ENCODE results near the gene RPL39L.
"Not testable (repeated sequence)": the region's sequence is repeated elsewhere in the genome, so short reads cannot be mapped to it uniquely, and the experiment has no call there.

Gene RPL39L

DNA sequence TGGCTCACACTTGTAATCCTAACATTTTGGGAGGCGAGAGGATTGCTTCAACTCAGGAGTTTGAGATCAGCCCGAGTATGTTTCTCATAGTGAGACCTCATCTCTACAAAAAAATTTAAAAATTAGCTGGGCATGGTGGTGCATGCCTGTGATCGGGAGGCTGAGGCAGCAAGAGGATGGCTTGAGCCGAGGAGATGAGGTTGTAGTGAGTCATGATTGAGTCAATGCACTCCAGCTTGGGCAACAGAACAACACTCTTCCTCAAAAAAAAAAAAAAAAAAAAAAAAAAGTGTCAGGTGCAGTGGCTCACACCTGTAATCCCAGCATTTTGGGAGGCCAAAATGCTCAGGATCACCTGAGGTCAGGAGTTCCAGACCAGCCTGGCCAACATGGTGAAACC lies 2.4 kb downstream of the RPL39L start:
- DNase-seq: peak; percentile 59

- no peak for DNase-seq
Observed at GRCh38 chr3:187136337-187136736, 3.0 kb downstream of the RPL39L start.

- DNase-seq: not testable (repeated sequence)
Observed at GRCh38 chr3:187135172-187135690, 4.1 kb downstream of the RPL39L start.

DNA sequence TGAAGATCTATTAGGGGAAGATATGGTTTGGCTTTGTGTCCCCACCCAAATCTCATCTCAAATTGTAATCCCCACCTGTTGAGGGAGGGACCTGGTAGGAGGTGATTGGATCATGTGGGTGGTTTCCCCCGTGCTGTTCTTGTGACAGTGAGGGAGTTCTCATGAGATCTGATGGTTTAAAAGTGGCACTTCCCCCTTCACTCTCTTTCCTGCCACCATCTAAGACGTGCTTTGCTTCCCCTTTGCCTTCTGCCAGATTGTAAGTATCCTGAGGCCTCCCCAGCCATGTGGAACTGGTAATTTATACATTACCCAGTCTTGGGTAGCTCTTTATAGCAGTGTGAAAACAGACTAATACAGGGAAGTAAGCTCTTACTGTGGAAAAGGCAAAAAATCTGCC lies 6.1 kb downstream of the RPL39L start:
- DNase-seq: not testable (repeated sequence)

GRCh38 chr3:187132666-187133065 lies 6.6 kb downstream of the RPL39L start:
- no peak for DNase-seq

DNA sequence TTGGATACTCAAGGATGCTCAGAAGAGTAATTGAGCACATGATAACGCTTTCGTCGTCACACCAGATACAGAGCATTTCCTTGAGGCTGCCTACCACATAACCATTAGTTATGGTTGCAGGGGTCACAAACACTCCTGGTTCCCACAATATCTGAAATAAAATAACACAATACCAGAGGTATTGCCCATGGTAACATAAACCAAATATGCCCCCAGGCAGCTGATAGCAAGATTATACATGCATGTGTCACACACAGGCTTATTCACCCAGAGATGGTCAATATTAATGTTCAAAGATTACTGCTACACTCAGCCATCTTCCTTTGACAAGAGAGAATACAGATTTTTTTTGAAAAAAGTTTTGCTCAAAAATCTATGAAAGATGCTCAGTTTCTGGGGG lies 7.3 kb downstream of the RPL39L start:
- no peak for DNase-seq

- DNase-seq: peak; percentile 61
Observed at GRCh38 chr3:187130346-187131066, 8.8 kb downstream of the RPL39L start.

DNA sequence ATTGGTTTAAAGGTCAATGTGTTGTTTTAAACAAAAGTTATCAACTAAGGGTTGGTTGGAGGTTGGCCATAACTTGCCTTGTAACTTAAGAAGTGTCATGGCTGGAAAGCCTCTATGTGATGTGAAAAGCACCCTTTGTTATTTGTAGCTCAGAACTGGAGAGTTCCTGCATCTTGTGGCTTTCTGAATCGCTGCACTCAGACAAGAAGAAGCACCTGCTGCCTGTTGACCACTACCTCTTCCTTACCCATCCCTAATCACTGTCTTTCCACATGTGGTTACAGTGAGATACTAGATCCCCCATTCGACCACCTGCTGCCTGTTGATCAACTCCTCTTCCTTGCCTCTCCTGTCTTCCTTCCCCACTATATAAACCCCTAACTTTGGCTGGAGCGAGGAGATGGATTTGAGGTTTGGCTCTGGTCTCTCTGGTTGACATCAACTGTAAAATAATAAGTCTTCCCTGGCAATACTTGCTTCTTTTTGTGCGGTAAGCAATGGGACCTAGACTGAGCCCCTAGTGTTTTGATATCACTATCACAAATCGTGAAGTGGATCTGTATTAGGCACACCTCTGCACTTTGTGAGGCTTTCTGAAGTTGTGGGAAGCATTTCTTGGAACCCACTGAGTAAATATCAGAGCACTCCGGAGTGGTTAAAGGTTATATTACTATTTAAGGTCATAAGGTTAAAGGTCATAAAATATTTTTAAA lies 13.8 kb downstream of the RPL39L start:
- DNase-seq: no peak

DNA sequence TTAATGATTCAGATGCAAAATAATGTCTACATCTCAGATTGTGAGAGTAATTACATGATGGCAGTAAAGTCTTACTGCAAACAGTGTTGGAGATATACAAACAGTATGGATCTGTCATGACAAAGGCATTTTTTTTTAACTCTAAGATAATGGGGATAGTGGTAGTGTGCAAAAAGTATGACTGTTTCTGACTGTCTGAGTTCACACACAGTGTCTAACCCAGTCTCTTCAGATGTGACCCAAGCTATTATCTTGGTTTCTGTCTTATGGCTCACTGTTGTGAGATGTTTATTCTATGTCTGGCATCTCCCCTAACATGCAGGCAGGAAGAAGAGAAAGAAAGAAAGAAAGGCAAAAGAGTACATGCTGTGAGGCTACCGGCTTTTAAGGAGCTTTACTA lies 17.0 kb downstream of the RPL39L start:
- no peak for DNase-seq

DNA sequence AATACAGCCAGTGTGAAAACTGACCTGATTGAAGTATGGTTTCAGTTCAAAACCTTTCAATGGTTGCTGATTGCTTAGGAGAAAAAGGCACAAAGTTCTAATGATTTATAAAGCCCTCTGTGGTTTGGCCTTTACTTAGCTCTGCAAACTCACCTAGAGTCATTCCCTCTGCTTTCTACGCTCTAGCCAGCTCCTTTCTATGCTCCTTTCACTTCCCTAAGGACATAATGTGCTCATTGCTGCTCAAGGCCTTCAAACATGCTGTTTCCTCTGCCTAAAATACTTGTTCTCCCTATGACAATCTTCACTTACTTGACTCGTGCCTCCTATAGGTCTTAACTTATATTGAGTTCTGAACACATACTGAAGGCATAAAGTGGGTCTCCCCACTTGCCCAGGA lies 19.0 kb downstream of the RPL39L start:
- no peak for DNase-seq

DNA sequence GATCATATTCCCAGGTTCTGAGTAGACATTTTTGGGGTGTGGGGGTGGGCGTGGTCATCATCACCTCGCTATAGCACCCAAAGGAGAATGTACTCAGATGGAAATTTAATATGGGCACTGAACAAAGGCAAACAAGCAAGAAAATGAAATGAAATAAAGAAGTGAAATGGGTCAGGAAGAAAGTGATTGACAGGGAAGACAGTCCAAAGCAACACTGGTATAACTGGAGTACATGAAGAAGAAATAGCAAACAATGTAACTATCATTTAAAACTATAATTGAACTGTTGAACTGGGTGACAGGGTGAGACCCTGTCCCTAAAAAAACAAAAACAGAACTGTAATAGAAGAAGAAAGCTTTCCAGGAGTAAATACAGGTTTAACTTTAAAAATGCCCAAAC lies 24.8 kb downstream of the RPL39L start:
- DNase-seq: no peak

DNA sequence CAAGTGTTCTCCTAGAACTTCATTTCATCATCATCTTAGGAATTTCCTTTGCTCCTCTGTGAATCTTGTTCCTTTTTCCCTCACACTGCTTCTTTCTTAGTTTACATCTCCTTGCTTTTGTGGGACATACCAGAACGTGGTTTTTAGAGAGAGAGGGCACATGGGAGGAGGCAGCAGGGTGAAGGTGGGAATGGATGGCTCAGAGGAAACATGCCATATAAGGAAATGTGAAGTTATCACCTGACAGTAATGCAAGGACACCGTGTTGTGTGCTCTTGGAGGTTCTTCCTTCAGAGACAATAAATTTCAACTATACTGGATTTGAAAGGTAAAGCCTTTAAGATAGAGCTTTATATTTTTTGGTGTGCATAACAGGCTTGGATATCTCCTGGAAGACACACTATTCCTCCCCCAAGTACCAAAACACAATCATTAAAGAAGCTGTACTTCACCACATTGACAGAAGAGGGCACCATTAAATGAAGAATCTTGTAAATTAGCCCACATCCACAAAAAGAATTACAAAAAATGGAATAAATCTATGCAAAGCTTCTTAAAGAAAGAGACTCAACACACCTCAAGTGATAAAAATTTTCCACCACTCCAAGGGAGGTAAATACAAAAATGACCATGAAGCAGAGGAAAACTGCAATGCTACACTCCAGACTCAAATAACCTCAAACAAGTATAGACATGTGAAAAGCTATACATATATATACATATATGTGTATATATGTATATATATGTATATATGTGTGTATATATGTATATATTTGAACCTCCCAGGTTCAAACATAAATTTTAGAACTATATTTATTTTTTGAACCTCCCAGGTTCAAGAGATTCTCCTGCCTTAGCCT lies 26.1 kb downstream of the RPL39L start:
- peak; percentile 27 for DNase-seq

DNA sequence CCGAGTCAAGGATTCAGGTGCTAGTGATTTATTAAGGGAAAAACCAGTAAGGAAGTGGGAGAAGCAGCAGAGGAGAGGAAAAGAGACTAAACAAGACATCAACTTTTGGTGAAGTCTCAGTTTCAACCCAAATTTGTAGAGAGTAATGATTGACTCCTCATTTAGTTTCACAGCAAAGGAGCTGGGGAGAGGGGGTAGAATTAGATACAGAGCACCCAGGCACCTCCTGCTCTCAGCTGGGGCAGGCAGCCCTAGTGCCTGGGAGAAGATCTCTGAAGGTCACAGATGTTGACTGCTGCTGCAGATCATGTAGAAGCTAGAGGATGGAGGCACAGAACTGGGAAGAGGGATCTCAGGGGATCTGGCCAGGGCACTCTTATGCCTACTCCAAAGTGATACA lies 29.1 kb downstream of the RPL39L start:
- no peak for DNase-seq

DNA sequence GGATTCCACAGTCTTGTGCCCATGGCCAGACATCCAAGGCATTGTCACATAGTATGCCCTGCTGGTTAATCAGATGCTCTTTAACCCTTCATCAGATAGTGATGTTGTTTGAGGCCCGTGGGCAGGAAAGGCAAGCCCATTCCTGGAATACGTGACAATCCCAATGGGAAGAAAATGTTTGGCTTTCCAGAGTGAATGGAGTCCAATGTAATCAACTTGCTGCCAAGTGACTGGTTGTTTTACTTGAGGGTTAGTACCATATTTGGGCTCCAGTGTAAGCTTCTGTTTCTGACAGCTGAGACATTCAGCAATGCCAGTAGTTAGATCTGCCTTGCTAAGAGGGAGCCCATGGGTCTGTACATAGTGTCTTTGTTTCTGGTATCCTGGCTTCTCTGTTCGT lies 31.3 kb downstream of the RPL39L start:
- DNase-seq: no peak

DNA sequence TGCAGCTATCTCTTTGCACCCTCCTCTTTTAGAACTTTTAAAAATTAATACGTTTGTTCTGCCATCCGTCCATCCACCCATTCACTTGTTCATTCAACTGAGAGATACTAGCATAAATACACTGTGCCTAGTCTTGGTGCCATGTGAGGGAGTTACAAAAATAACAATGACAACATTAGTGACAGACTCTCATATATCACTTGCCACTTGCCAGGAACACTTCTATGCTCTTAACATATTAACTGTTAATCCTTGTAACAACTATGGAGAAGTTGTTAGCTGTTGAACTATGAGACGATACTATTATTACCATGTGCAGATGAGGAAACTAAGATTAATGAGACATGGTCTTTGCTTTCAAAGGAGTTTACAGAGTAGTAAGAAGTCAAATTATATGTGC lies 33.6 kb downstream of the RPL39L start:
- no peak for DNase-seq

DNA sequence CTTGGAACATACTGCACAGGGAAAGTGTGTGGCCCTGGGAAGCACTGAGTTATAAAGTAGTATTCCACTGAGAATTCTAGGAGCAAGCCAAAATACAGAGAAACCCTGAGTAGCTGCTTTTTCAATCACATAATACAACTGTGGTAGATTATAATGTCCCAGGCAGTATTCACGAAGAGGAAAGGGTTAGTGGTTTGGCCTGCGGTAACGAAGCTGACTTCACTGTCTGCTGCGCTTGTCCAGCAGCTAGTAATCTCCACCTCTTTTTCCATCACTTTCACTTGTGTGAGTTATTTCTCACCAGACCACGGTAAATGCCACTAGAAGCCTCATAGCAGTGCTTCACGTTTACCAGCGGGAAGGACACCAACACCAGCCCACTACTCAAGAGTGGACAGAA lies 34.4 kb downstream of the RPL39L start:
- no peak for DNase-seq

- DNase-seq: no peak
Observed at GRCh38 chr3:187104342-187104741, 35.0 kb downstream of the RPL39L start.

- no peak for DNase-seq
Observed at GRCh38 chr3:187103251-187103650, 36.0 kb downstream of the RPL39L start.

DNA sequence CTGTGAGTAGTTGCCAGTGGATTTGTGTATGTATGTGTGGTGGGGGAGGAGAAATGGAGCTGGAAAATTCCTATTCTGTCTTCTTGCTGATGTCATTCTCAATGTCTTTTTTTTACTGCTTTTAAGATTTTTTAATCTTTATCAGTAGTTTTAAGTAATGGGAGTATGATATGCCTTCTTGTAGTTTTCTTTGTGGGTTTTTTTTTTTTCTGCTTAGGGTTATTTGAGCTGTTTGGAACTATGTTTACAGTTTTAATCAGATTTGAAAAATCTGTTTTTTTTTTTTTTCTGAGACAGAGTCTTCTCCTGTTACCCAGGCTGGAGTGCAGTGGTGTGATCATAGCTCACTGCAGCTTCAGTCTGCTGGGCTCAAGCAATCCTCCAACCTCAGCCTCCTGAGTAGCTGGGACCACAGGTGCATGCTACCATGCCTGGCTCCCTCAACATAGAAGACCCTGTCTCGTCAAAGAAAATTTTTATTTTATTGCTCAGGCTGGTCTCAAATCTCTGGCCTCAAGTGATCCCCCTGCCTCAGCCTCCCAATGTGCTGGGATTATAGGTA lies 37.1 kb downstream of the RPL39L start:
- no peak for DNase-seq

GRCh38 chr3:187101184-187102072 lies 37.9 kb downstream of the RPL39L start:
- DNase-seq: peak; percentile 35

DNA sequence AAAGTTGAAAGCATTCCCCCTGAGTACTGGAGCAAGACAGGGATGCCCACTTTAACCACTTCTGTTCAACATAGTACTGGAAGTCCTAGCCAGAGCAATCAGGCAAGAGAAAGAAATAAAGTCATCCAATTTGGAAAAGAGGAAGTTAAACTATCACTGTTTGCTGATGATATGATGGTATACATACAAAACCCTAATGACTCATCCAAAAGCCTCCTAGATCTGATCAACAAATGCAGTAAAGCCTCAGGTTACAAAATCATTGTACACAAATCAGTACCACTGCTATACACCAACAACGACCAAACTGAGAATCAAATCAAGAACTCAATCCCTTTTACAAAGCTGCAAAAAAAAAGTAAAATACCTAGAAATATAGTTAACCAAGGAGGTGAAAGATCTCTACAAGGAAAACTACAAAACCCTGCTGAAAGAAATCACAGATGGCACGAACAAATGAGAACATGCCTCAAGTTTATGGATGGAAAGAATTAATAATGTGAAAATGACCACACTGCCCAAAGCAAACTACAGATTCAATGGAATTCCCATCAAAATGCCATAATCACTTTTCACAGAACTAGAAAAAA lies 40.3 kb downstream of the RPL39L start:
- DNase-seq: peak; percentile 41

DNA sequence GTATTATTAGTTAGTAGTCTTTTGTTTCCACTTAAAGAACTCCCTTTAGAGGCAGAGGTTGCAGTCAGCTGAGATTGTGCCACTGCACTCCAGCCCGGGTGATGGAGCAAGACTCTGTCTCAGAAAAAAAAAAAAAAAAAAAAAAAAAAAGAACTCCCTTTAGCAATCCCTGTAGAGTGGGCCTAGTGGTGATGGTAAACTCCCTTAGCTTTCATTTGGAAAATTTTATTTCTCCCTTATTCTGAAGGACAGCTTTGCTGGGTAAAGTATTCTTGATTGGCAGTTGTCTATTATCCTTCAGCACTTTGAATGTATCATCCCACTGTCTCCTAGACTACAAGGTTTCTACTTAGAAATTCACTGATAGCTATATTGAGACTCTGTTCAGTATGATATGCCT lies 46.0 kb downstream of the RPL39L start:
- DNase-seq: no peak

Data from DMS53 (cell line).